ENCODE results near the gene TAF11.
A peak's percentile ranks its signal among the peaks of the same experiment; 100 is the strongest.
"Not testable (repeated sequence)": the region's sequence is repeated elsewhere in the genome, so short reads cannot be mapped to it uniquely, and the experiment has no call there.

Gene TAF11

GRCh38 chr6:34864007-34864406, 23.8 kb downstream of the TAF11 start:
- DNase-seq, result no peak

DNA sequence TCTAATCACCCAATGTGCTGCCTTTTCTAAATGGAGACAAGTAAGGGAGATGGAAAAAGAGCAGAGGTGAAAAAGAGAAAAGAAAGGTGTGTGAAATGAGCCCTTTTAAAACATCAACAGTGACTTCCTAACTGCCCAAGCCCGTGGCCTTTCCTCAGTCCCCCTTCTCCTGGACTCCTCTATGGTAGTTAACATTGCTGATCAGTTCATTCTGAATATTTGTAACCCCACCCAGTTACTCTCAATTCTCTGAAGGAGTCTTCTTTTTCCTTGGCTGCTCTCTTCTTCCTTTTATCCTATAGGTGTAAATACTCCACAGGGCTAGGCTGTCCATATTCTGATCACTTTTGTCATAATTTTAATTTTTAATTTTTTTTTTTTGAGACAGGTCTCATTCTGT, 27.1 kb downstream of the TAF11 start:
- no peak for DNase-seq

- DNase-seq, result no peak
Observed at GRCh38 chr6:34859951-34860350, 27.9 kb downstream of the TAF11 start.

DNA sequence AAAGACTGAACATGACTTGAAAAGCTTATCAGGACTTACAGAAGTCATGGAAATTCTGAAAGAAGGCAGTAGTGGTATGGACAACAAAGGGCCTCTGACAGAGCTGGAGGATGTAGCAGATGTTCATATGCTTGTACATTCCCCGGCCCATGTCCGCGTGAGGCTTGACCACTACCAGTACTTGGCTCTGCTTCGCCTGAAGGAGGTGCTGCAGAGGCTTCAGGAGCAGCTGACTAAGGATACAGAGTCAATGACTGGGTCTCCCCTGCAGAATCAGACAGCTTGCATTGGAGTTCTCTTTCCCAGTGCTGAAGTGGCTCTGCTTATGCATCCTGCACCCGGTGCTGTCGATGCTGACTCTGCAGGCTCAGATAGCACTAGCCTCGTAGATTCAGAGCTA, 29.2 kb downstream of the TAF11 start:
- DNase-seq, result peak; percentile 14

- DNase-seq, result no peak
Observed at GRCh38 chr6:34855463-34855862, 32.4 kb downstream of the TAF11 start.

DNA sequence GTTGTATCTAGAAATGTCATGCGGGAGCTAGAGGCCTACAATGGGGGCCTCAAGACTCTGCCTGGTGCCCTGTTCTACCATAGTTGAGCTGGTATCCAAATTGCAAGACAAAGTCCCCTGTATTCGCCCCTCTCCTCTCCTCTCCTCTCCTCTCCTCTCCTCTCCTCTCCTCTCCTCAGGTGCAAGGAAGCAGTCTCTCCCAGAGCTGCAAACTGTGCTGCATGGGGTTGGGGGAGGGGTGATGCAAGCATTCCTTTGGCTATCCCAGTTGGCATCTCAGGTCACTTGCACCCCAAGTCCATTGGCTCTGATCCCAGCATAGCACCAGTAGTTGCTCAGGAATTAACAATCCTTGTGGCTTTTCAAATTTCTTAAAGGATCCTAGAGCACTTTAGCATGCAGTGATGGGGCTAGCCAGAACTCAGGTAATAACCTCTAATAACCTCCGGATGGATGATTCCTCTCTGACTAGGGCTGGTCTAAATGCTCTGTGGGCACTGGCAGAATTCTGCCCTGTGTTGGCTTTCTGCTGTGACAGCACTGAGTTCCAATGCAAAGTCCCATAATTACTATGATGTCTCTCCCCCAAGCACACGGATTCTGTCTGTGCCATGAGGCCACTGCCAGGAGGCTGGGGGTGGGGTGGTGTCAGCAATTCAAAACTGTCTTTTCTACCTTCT, 35.3 kb downstream of the TAF11 start:
- no peak for DNase-seq

DNA sequence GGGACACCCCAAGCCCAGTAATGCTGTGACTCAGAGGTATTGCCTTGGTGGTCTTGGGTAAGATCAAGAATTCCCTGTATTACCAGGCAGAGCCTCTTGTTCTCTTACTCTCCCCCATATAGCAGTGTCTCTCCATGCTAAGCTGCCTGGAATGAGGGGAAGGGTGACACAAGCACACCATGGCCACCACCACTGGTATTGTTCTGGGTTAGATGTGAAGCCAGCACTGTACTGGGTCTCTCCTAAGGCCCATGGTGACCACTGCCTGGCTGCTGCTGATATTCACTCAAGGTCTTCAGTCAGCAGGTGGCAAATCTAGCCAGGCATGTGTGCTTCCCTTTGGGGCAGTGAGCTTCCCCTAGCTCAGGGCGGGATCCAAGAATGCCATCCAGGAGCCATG, 36.5 kb downstream of the TAF11 start:
- DNase-seq, result no peak

GRCh38 chr6:34849066-34849465, 38.8 kb downstream of the TAF11 start:
- DNase-seq, result not testable (repeated sequence)

- peak; percentile 25 for DNase-seq
Observed at GRCh38 chr6:34839666-34840352, 48.0 kb downstream of the TAF11 start.

DNA sequence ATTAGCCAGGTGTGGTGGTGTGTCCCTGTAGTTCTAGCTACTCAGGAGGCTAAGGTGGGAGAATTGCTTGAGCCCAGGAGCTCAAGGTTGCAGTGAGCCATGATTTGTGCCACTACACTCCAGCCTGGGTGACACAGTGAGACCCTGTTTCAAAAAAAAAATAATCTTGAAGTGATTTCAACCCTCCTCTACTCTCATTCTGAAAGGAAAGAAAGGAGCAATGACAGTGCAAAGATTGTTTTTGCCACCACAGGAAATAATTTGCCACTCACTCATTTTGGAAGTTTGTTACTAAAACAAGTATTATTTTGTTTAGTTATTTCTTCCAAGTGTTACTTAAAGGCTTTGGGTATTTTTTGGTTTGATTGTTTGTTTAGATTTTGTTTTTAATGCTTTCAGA, 50.3 kb downstream of the TAF11 start:
- no peak for DNase-seq

DNA sequence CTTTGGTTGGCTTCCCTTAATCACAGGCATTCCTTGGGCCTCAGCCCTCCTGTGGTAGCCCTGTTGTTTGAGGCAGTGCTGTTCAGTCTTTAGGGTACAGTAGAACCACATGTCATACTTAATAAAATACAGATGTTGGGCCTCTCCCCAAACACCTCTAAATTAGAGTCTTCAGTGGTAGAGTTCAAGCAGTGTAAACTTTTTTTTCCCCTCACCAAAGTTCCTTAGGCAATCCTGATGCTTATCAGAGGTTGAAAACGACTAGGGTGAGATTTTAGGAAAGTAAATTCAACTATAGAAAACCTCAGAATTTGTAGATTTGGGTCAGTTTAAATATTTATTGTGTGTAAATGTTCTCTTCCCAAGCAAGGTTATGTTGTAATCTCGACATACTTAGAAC, 51.4 kb downstream of the TAF11 start:
- no peak for DNase-seq

GRCh38 chr6:34836008-34836407, 51.8 kb downstream of the TAF11 start:
- DNase-seq, result no peak

GRCh38 chr6:34834789-34835518, 52.9 kb downstream of the TAF11 start:
- no peak for DNase-seq

DNA sequence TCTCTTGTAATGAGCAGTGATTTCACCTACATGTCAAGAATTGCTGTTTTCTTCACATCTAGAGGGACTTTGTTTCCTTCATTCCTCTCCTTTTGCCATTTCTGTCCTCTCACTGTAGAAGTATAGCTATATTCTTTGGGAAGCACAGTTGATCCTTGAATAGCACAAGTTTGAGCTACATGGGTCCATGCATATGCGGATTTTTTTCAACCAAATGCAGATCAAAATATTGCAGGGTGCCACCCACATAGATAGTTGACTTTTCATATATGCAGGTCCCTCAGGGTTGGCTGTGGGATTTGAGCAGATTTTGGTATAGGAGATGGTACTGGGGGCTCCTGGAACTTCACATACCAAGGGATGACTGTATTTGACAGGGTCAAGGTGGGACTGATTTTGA, 54.9 kb downstream of the TAF11 start:
- DNase-seq, result no peak

- DNase-seq, result no peak
Observed at GRCh38 chr6:34829137-34829536, 58.7 kb downstream of the TAF11 start.

All from NCI-H69 (cell line).